T-helper 2 cell (primary cell): ENCODE measurements around the gene UBXN11.

Experiments used
- DNase-seq, 5 experiments: peaks; one replicate each; pipeline versions ENCODE4 v3.0.0 to v3.0.0-alpha.2; 2012 to 2022

Gene UBXN11

DNA sequence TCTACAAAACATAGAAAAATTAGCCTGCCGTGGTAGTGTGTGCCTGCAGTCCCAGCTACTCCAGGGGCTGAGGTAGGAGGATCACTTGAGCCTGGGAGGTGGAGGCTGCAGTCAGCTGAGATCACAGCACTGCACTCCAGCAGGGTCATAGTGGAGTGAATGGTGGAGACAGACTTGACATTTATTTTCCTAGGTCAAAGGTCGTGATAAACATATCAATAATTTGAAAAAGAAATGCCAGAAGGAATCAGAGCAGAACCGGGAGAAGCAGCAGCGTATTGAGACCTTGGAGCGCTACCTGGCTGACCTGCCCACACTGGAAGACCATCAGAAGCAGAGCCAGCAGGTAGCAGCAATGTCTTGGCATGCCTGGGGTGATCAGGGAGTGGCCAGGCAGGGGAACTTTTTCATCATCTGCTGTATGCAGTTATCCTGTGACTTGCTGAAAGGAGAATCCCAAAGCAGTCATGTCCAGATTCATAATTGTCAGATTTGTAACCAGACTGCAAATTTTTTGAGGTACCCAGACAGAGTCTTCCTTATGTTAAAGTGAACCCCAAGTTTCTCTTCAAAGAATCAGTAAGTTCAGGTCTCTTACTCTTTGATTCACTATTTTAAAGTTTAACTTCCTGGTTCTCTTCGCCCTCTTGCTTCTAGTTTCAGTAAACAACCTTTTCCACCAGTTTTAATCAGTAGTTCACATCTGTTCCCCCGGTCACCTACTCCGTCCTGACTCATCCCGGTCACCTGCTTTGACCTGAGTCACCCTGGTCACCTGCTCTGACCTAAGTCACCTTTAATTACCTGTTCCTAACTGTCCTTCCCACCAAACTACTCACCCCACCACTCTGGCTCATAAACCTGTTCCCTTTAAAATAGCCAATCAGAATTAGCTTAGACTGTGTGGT, 37.9 kb downstream of the UBXN11 start:
- DNase-seq: no peak

DNA sequence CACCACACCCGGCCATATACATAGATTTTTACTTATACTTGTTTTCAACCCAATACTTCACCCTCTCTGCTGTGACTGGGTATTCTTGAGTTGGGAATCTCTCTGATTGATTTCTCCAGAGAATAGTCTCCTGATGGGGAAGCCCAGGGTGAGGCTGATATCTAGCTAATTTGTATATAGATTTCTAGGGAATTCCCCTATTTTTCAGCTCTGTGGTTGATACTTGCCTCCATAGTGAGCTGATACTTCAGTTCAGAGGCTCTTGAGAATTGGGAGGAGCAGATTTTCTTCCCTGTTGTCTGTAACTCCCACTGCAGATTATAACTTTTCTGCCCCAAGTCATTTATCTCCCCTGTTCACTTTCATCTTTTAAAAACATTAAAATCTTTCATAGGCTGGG, 41.0 kb downstream of the UBXN11 start:
- DNase-seq: no peak

DNA sequence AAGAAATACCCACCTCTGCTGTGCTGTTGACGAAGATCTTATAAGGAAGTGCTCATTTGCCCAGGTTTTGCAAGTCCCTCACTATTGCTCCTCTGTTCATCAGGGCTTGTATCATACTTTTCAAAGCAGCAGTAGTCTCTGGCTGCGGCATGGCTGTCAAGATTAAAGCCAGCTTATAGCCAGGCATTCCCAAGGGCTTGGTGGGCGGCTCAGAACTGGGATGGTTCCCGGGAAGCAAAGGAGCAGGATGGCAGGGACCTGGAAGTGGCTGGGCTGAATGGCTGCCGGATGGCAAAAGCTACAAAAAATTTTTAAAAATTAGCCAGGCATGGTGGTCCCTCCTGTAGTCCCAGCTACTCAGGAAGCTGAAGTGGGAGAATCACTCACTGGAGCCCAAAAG, 43.2 kb downstream of the UBXN11 start:
- DNase-seq: no peak

DNA sequence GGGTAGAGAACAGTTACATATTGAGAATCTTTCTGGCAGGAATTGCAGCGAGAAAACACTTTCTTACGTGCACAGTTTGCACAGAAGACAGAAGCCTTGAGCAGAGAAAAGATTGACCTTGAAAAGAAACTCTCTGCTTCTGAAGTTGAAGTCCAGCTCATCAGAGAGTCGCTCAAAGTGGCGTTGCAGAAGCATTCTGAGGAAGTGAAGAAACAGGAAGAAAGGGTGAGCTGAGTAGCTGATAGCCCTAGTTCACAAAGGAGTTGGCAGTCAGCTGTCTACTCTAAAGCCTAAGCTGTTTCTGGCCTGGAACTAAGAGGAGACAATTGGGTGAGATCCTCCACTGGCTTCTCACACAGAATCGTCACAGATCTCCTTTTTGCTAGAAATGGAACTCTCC, 46.9 kb downstream of the UBXN11 start:
- no peak for DNase-seq

DNA sequence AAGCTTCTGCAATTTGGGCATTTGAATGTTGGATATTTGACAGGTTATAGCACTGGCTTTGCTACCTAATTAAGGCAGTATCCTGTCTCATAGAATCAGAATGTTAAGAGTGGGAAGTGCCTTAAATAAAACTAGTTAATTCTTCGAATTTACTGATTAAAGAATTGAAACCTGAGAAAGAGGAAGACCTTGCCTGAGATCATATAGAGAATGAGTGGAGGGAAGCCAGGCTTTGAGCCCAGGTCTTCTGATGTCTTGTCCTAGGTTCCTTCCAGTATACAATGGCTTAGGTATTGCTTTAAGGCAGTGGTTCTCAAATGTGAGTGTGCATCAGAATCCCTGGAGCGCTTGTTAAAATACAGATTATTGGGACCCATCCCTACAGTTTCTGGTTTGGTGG, 47.4 kb downstream of the UBXN11 start:
- no peak for DNase-seq

DNA sequence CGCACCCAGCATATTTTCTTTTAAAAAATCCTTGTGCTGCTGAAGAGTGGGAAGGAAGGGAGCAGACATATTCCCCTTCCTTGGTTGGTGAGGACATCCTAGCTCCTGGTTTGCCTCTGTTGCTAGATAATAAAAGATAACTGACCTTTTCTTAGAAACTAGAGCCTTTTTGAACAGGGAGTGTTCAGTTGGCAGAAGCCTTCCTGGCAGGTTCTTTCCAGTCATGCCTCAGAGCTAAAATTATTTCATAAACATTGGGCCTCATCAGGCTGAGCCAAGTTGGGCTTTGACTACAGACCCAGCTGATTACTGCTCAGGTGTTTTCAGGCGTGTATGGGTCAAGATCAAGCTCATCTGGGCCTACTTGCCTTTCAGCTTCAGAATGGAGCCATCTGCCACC, 49.2 kb downstream of the UBXN11 start:
- DNase-seq: no peak

DNA sequence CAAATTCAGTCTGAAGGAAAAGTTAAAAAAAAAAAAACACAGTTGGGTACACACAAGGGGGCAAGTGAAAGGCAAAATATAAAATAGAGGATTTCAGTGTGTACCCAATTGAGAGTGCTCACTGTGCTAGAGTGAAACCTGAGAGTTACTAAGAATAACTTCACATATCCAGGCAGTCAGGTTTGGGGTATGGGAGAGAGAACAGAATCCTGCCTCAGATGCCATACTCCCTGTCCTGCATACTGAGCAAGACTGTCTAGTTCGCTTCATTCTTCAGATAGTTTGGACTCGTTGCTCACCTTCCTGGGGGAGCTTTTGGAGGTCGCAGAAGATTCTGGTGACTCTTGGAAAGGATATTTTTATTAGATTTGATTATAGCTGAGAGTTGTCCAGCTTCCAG, 52.0 kb downstream of the UBXN11 start:
- DNase-seq: no peak

DNA sequence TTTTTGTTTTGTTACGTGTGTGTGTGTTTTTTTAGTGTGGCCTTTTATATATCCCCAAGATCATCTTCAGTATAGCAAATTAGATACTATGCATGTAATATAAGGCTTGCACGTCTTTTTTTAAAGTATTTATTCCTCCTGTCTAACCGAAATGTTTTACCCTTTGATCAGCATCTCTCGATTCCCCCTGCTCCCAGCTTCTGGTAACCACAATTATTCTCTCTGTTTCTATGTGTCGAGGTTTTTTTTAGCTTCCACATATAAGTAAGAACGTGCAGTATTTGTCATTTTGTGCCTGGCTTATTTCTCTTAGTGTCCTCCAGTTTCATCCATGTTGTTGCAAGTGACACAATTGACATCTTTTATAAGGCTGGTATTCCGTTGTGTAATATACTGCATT, 53.7 kb downstream of the UBXN11 start:
- DNase-seq: no peak

DNA sequence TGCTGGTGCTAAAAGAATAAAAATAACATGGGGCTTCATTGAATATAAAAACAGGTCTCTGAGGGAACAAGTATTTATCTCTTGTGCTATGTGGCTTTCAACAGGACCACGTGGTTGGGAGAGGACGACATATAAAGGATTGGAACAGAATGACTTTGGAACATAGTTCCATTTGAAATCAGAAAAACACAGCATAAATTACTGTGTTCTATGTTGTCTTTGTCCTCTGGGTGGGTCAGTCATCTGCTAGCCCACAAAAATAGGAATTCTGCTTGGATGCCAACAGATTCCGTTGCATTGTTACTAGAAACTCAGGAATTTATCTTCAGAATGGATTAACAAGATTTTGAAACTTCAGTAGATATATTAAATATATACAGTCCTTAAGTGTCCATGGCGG, 66.5 kb downstream of the UBXN11 start:
- no peak for DNase-seq

DNA sequence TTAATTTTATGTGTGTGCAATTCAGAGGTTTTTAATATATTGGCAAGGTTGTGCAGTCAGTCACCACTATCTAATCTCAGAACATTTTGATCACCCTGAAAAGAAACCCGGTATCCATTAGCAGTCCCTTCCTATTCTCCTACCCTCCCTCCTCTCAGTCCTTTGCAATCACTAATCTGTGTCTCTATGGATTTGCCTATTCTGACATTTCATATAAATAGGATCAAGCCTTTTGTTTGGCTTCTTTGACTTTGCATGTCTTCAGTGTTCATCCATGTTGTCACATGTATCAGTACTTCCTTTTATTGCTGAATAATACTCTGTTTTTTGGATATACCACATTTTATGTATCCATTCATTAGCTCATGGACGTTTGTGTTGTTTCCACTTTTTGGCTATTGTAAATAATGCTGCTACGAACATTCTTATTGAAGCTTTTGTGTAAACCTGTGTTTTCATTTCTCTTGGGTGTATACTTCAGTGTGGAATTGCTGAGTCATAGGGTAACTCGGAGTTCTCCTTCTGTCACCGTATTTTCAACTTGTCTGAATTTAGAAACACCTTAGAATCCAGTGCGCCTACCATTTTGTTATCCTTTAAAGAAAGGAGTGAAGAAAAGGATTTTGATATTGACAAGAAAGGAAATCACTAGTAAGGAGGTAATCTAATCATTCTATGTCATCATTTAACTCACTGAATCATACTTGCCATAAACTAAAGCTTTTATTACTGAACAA, 69.0 kb downstream of the UBXN11 start:
- DNase-seq: peak in 1 of 5 experiments; percentile 41

DNA sequence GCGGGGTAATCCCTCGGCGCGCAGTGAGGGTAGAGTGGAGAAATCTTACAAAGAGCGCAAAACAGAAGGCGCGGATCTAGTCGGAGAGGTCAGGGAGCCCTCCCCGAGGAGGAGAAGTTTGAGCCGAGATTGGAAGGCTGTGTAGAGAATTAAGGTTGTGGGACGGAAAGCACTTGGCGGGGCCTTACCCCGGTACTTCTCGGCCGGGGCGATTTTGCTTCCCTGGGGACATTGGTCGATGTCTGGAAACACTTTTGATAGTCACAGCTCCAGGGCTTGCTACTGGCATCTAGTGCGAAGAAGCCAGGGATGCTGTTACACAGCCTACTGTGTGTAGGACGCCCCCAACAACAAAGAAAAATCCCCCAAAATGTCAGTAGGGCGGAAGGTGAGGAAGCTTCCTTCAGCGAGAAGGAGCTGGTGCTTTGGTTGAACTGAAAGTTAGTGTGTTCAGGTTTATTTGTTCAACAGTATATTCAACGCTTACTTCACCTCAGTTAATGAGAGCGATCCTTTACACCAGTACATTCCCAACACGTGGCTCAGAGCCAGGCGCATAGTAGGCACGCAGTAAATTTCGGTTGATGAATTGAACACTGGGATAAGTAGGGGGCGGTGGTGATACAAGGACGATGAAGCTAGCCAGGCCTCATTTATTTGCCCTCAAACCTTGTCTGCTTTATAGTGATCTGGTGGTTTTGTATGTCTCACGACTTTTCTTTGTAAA, 71.6 kb downstream of the UBXN11 start:
- peak in 1 of 5 experiments; percentile 46 for DNase-seq

DNA sequence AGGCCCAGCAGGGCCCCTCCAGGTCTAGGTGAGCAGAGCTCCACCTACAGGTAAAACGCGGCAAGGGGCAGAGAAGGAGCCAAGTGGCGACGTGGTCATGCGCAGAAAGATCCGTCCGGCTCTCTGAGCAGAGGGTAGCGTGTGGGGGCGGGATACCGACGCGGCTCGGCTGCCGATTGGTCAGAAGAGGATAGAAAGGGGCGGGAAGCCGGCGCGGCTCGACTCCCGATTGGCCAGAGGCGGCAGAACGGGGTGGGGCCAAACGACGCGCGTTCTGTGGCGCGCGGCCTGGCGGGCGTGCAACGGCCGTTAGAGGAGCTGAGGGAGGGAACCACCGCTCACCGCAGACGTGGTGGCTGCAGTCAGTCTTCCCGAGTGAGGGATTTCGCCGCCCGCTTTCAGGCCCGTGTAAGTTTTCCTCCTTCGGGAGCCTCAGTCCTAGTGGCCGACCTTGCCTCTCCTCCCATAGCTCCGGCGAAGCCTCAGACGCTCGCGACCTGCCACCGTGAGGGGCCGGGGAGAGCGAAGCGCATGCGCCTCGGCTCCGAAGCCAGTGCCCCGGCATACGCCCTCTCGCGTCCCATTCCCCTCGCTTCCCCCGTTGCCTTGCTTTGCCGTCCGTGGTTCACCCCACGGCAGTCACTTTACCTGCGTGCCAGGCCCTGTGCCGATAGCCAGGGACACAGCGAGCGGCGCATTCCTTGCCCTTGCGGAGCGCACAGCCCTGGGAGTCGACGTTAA, 72.4 kb downstream of the UBXN11 start, which contains the start of gene CEP85:
Gene CEP85, plus strand, starts transcription at position 298 of the 741 bp plus-strand sequence. CDS start 5,584 bp downstream, outside the sequence.
- peak; percentile 94 to 98 (median 97) for DNase-seq
